ENCODE data around the gene GPER1. TPM values are rescaled to one million over a fixed set of nuclear protein-coding genes. Genes with fewer than 3 reads are reported as not detected.

The GPER1 gene
- total RNA-seq, 4 donors from 2014 or later: 7.1 to 20.2 (median 7.8) TPM

- no peaks in the 10 kb centered on the region for H3K27me3 ChIP-seq
- H3K27ac ChIP-seq: peak overlapping the region in 3 of 4 donors; percentile 76 to 79 (median 79)
- WGBS, 2 donors (ENCODE audit: low coverage in 1 of 2): 13% methylated on average over 3 of the region's 32 CpGs; no CpG with 5 or more reads in 1 of the 2 donors
- no peaks in the 10 kb centered on the region for H3K9me3 ChIP-seq
- TF ChIP-seq CTCF (IDR thresholded peaks at IDR 0.05) (no peak), POLR2A (IDR thresholded peaks at IDR 0.05) (peak in 1 of 2 donors; percentile 17), EP300 (IDR thresholded peaks at IDR 0.05) (no peak), POLR2AphosphoS5 (IDR thresholded peaks at IDR 0.05) (peak; percentile 52)
- H3K4me1 ChIP-seq: peaks cover 0 to 85% (median 58%) of the 10 kb centered on the region in 3 donors
- H3K4me3 ChIP-seq: peak overlapping the region; percentile 2 to 51
- peaks cover 0 to 19% of the 10 kb centered on the region in 2 donors for H3K36me3 ChIP-seq
- ATAC-seq: peak; percentile 60
These were observed 33.0 kb upstream of the GPER1 start for GRCh38 chr7:1054861-1055450.

GRCh38 chr7:1055491-1055955 lies 32.4 kb upstream of the GPER1 start:
- Histone ChIP-seq H3K4me1 (peaks cover 0 to 85% (median 58%) of the 10 kb centered on the region in 3 donors), H3K36me3 (peaks cover 0 to 19% of the 10 kb centered on the region in 2 donors), H3K27me3 (no peaks in the 10 kb centered on the region), H3K9me3 (no peaks in the 10 kb centered on the region), H3K27ac (peak overlapping the region in 3 of 4 donors; percentile 76 to 79 (median 79)), H3K4me3 (peak overlapping the region; percentile 2 to 51)
- ATAC-seq: no peak
- 19% methylated on average over 6 of the region's 15 CpGs; no CpG with 5 or more reads in 1 of the 2 donors for WGBS, 2 donors (ENCODE audit: low coverage in 1 of 2)
- no peak for TF ChIP-seq POLR2A (IDR thresholded peaks at IDR 0.05)
- TF ChIP-seq POLR2AphosphoS5 (IDR thresholded peaks at IDR 0.05): no peak
- no peak for TF ChIP-seq CTCF (IDR thresholded peaks at IDR 0.05)
- no peak for TF ChIP-seq EP300 (IDR thresholded peaks at IDR 0.05)

- Histone ChIP-seq H3K27me3 (no peaks in the 10 kb centered on the region), H3K36me3 (peaks cover 0 to 19% of the 10 kb centered on the region in 2 donors), H3K4me3 (peak overlapping the region in 1 of 2 donors; percentile 51), H3K9me3 (no peaks in the 10 kb centered on the region), H3K4me1 (peaks cover 0 to 85% (median 57%) of the 10 kb centered on the region in 3 donors), H3K27ac (peak overlapping the region in 3 of 4 donors; percentile 76 to 79 (median 79))
- WGBS, 2 donors (ENCODE audit: low coverage in 1 of 2): 91% methylated on average over 6 of the region's 36 CpGs; no CpG with 5 or more reads in 1 of the 2 donors
- ATAC-seq: peak; percentile 13
- TF ChIP-seq CTCF (IDR thresholded peaks at IDR 0.05) (no peak), POLR2A (IDR thresholded peaks at IDR 0.05) (no peak), EP300 (IDR thresholded peaks at IDR 0.05) (no peak), POLR2AphosphoS5 (IDR thresholded peaks at IDR 0.05) (no peak)
These were observed 31.7 kb upstream of the GPER1 start for GRCh38 chr7:1055956-1056784.

- Histone ChIP-seq H3K9me3 (no peaks in the 10 kb centered on the region), H3K4me3 (peak overlapping the region in 1 of 2 donors; percentile 51), H3K27ac (no peak overlapping the region), H3K27me3 (no peaks in the 10 kb centered on the region), H3K36me3 (peaks cover 0 to 19% of the 10 kb centered on the region in 2 donors), H3K4me1 (peaks cover 0 to 80% (median 50%) of the 10 kb centered on the region in 3 donors)
- TF ChIP-seq POLR2AphosphoS5 (IDR thresholded peaks at IDR 0.05): no peak
- TF ChIP-seq POLR2A (IDR thresholded peaks at IDR 0.05): no peak
- TF ChIP-seq CTCF (IDR thresholded peaks at IDR 0.05): no peak
- TF ChIP-seq EP300 (IDR thresholded peaks at IDR 0.05): no peak
- no peak for ATAC-seq
- WGBS, 2 donors (ENCODE audit: low coverage in 1 of 2): 91 to 93% methylated on average over 3 to 5 of the region's 27 CpGs
These were observed 31.0 kb upstream of the GPER1 start for GRCh38 chr7:1056785-1057410.
